Ishikawa (cell line): ENCODE results near the gene CETP.

Experiments used
- EP300 ChIP-seq: IDR thresholded peaks from 2 replicates; pipeline ENCODE4 v1.6.1; 2012; ENCODE audit warnings: borderline replicate concordance
- TAF1 ChIP-seq: IDR thresholded peaks from 2 replicates; pipeline ENCODE4 v1.6.1; 2012; ENCODE audit warnings: low read depth, mild to moderate bottlenecking

DNA sequence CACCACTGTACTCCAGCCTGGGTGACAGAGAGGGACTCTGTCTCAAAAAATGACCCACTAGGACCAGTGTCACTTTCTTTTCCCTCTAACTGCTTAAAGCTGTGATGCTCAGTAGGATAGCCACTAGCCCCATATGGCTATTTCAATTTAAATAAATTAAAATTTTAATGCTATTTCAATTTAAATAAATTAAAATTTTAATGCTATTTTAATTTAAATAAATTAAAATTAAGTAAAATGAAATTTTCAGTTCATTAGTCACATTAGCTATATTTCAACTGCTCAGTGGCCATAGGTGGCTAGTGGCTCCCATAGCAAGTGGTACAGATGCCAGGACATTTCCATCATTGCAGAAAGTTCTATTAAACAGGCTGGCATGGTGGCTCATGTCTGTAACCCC lies 70.6 kb downstream of the CETP start:
- TF ChIP-seq TAF1 (no peak), EP300 (no peak)
